Lower lobe of right lung (tissue), 2 donors: ENCODE results near the gene OSR1. TPM values are rescaled to one million over a fixed set of nuclear protein-coding genes. Genes with fewer than 3 reads are reported as not detected.

ENCODE experiments used
- ATAC-seq, 2 donors: fragments of 200-7000 bp; cut with Tn5 transposase; one replicate each; pipeline ENCODE4 v1.9.1; 2020 to 2022; ENCODE audit warnings: mild to moderate bottlenecking in 2 of 2, moderate library complexity in 2 of 2
- DNase-seq: peaks from one replicate; pipeline ENCODE4 v3.0.0-alpha.2; 2020
- H3K27ac ChIP-seq: fragments of 200-600 bp; one replicate; pipeline ENCODE4 v1.8.0; 2022
- H3K27me3 ChIP-seq: fragments of 200-600 bp; one replicate; pipeline ENCODE4 v1.8.0; 2022; ENCODE audit warnings: low read depth
- H3K36me3 ChIP-seq: fragments of 200-600 bp; one replicate; pipeline ENCODE4 v1.8.0; 2022; ENCODE audit warnings: mild to moderate bottlenecking
- H3K4me1 ChIP-seq: fragments of 200-600 bp; one replicate; pipeline ENCODE4 v1.8.0; 2022
- H3K4me3 ChIP-seq: fragments of 200-600 bp; one replicate; pipeline ENCODE4 v1.8.0; 2022; ENCODE audit warnings: mild to moderate bottlenecking
- H3K9me3 ChIP-seq: fragments of 200-600 bp; one replicate; pipeline ENCODE4 v1.8.0; 2022
- CTCF ChIP-seq: fragments of 200-600 bp; IDR thresholded peaks from one replicate; pipeline ENCODE4 v1.8.0; 2022; ENCODE audit warnings: antibody characterized with exemption, mild to moderate bottlenecking
- intact Hi-C: fragments of 100-400 bp; cut with DNase I; formaldehyde crosslinking; loops from one replicate; pipeline ENCODE4 v1.11.0; 2022
- total RNA-seq: library from RNA; stranded (reverse); fragmentation: NEBNext Ultra II Directional; extraction: Animal tissue kit (Norgen Biotek cat#: 25700); gene quantifications from one replicate; pipeline ENCODE4 v1.2.1, GENCODE V29; 2021
- donor health status: DM: no; HTN: yes; CAD: no; lungs with severe emphysema.

OSR1 gene
- total RNA-seq, 1 donor from 2014 or later = 15.5 TPM

- Histone ChIP-seq H3K36me3 (peaks cover 5% of the 10 kb centered on the region), H3K27ac (no peak overlapping the region), H3K4me3 (peak overlapping the region; percentile 12), H3K27me3 (peaks cover 72% of the 10 kb centered on the region), H3K9me3 (no peaks in the 10 kb centered on the region), H3K4me1 (peaks cover 42% of the 10 kb centered on the region)
- intact Hi-C loops = no loop called here
- no peak for ATAC-seq
- no peak for DNase-seq
- TF ChIP-seq CTCF = no peak
Observed at GRCh38 chr2:19351899-19352697, 6.3 kb downstream of the OSR1 start.

- DNase-seq = no peak
- Histone ChIP-seq H3K4me3 (peak overlapping the region; percentile 12), H3K9me3 (no peaks in the 10 kb centered on the region), H3K27me3 (peaks cover 66% of the 10 kb centered on the region), H3K36me3 (peaks cover 5% of the 10 kb centered on the region), H3K27ac (no peak overlapping the region), H3K4me1 (peaks cover 40% of the 10 kb centered on the region)
- intact Hi-C loops = no loop called here
- ATAC-seq = no peak
- no peak for TF ChIP-seq CTCF
Observed at GRCh38 chr2:19351499-19351898, 6.9 kb downstream of the OSR1 start.

GRCh38 chr2:19350678-19351401, 7.6 kb downstream of the OSR1 start:
- Histone ChIP-seq H3K4me1 (peaks cover 34% of the 10 kb centered on the region), H3K27ac (no peak overlapping the region), H3K27me3 (peaks cover 60% of the 10 kb centered on the region), H3K36me3 (peaks cover 5% of the 10 kb centered on the region), H3K9me3 (no peaks in the 10 kb centered on the region), H3K4me3 (peak overlapping the region; percentile 30)
- DNase-seq = no peak
- no peak for TF ChIP-seq CTCF
- ATAC-seq = no peak
- intact Hi-C loops = no loop called here

GRCh38 chr2:19349911-19350677, 8.3 kb downstream of the OSR1 start:
- Histone ChIP-seq H3K36me3 (peaks cover 5% of the 10 kb centered on the region), H3K27me3 (peaks cover 52% of the 10 kb centered on the region), H3K27ac (no peak overlapping the region), H3K4me1 (peaks cover 34% of the 10 kb centered on the region), H3K9me3 (no peaks in the 10 kb centered on the region), H3K4me3 (peak overlapping the region; percentile 30)
- TF ChIP-seq CTCF = peak; percentile 78
- DNase-seq = peak; percentile 68
- intact Hi-C loops = no loop called here
- peak; percentile 35 to 47 for ATAC-seq

- intact Hi-C loops = no loop called here
- peaks cover 42% of the 10 kb centered on the region for H3K27me3 ChIP-seq
- DNase-seq (no peak), ATAC-seq (no peak)
- no peaks in the 10 kb centered on the region for H3K9me3 ChIP-seq
- H3K27ac ChIP-seq = peak overlapping the region; percentile 99
- peak overlapping the region; percentile 93 for H3K4me3 ChIP-seq
- H3K4me1 ChIP-seq = peaks cover 34% of the 10 kb centered on the region
- no peak for TF ChIP-seq CTCF
- peaks cover 5% of the 10 kb centered on the region for H3K36me3 ChIP-seq
Observed at GRCh38 chr2:19348692-19349091, 9.7 kb downstream of the OSR1 start.
